G401.6 (cell line): Measurements from ENCODE around the gene GPR132.

Experiments used
- FAIRE-seq: peaks from 2 replicates; lab custom pipeline; 2012; peaks lifted over from hg19 to GRCh38; lab: Jason Lieb, UNC

GPR132 gene

DNA sequence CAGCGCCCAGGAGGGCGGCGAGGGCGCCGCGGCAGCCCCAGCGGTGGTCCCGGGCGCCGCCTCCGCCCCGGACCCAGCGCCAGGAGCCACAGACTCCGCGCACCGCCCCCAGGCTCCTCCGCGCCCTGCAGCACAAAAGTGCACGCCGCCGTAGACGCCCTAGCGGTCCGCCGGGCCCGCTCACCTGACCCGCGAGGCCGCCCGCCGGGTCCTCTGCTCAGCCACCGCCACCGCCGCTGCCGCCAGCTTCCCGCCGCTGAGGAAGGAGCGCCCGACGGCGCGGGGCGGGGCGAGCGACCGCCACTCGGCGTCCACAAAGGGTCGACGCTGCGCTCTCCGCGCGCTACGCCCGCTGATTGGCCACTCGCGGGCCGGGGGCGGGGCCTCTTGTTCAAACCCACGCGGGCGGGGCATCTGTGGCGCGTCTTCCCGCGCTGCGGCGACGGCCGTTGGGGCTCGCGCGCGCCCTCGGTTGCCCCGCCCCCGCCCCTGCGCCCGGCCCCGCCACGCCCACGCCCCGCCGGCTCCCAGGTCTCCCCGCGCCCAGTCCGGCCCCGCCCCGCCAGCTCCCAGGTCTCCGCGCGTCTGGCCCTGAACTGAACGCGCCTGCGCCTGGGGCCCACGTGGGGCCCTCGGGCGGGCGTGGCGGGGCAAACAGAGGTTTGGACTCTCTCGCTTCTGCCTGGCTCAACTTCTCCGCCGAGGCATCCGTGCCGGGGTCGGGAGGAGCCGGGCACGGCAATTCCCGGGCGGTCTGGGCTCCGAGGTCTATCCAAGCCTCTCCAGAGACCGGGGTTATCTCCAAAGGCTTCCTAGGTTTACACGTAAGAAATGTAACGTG, 44.2 kb downstream of the GPR132 start, which contains the start of gene CDCA4:
CDCA4 (minus strand) TSS at position 269 of the 841 bp plus-strand sequence. CDS start 9,154 bp downstream, outside the sequence.
- FAIRE-seq: no peak

DNA sequence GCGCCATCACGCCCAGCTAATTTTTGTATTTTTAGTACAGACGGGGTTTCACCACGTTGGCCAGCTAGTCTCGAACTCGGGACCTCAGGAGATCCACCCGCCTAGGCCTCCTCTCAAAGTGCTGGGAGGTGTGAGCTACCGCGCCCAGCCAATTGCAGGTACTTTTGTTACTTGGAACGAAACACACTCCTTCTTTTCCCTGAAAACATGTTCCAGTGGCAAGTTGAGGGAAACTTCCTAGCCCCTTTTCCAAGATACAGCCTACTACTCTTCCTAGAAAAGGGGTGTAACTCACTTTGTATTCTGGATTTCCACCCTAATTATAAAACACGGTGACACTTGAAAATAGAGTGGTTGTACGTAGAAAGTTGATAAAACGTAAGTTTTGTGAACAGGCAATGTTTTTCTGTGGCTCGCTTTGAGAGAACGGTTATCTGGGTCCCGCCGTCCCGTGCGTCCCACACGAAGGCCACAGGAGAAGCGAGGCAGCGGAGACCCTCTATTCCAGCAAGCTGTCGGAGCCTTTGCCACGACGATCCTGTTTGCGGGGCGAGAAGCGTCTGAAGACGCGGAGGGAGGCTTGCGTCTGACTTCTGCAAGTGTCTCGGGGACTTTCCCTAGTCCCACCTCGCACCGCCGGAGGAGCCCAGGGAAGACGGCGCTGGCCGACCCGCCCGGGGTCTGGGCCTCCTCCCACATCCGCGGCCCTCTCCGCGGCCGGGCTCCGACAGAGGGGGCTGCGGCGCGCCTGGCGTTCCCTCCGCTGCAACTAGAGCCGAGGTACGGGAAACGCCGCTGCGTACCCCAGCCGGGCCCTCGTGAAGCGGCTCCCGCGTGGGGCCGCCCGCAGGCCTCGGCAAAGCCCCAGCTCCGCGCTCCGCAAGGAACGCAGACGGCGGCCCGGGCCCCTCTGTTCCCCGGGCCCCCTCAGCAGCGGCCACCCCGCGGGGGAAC, 45.1 kb downstream of the GPR132 start:
- no peak for FAIRE-seq

DNA sequence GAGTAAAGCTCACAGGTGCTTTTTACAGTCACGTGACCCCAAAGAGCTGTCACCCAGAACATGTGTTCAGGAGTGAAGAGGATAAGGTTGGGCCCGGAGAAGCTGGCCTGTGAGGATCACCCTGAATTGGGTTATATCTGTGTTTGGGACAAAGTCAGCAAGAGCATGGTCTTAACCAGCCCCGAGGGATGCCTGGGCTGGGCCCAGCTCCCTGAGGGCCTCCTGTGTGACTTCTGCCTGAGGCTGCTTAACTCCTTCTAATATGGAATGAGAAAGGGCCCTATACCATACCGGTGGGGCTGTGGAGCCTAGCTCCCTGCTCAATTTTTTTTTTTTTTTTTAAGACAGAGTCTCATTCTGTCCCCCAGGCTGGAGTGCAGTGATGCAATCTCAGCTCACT, 46.8 kb downstream of the GPR132 start:
- FAIRE-seq: no peak

DNA sequence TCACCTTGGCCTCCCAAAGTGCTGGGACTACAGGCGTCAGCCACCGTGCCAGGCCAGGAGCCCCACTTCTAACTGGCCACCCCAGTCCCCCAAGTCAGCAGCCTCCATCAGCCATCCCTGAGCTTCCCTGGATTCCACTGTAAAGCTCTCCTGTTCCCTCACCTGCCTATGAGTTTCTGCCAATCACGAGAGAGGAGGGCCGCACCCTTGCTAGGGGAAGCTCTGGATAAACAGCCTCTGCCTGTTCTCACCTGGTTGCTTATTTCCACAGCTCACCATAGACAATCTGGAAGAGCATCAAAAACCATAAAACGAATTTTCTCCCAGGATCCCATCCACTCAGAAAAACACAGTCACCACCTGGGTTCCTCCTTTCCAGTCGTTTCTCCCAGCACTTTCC, 49.3 kb downstream of the GPR132 start:
- FAIRE-seq: no peak

DNA sequence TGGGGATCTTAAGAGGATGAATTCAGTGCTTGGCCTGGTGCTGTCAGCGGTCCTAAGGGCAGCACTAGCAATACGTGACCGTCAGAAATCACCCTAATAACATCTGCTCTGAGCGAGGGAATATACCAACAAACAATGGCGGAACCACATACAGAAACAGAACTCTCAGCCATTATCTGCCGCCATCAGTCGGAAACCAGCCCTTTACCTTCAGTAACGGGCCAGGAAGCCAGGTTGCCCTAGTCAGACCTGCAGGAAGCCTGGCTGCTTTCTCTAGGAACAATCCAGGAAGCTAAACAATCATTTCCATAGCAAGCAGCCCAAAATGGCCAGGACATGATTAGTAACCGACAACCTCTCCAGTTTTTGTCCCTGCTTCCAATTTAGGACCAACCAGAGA, 50.0 kb downstream of the GPR132 start:
- FAIRE-seq: no peak

DNA sequence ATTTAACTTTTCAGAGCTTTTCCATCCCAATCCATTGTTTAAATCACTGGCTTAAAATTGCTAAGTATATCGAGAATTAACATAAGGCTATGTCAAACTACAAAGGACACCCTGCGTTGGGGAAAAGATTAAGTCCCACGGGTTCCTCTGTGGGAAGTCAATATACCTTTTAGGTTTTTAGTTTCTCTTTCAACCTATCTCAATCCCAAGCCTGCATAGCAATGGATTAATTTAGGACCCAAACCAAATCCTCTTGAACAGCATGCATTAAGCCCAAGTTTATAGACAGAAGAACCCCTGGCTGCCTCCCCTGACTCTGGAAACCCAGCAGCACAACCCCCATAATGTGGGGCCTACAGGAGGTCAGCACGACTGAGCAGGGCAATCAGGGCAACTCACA, 50.6 kb downstream of the GPR132 start:
- no peak for FAIRE-seq

DNA sequence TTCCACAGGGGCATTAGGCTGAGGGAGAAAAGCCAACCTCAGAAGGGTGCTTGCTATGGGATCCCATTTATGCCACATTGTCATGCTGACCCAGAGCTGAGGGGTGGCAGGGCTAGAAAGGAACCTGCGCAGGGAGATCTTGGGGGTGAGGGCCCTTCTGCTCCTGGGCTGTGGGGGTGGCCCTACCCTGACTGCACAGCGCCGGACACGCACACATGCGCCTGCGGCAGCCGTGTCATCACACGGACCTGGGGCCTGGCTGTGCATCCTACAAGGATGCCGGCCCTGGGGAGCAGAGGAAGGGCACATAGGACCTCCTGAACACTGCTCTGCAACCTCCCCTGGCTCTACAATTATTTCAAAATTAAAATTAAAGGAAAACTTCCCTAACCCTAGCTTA, 51.2 kb downstream of the GPR132 start:
- no peak for FAIRE-seq

DNA sequence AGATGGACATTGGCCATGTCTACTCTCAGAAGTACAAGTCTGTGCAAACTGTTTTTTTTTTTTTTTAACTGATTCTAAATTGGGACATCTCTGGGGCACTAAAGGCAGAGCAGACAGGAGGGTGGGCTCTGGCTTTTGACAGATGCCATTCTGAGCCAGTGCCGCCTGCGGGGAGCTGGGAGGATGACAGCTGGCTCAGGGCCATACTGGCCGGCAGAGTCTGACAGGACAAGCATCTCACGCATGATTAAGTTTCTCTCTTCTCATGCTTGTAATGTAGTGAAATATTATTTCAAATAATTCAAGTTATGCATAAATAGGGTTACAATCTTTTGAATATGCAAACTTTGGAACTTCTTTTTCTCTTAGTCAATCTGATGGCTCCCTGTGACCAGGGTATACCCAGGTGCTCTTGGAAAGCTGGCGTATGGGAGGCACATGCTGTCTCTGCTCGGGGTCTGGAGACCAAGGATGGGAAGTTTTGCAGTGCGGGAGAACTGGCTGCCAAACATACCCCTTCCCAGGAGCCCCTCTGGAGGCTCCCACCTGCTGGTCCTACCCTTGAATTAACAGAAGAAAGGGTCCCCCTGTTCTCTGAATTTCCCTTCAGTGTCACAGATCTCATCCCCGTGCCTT, 52.0 kb downstream of the GPR132 start:
- FAIRE-seq: no peak

DNA sequence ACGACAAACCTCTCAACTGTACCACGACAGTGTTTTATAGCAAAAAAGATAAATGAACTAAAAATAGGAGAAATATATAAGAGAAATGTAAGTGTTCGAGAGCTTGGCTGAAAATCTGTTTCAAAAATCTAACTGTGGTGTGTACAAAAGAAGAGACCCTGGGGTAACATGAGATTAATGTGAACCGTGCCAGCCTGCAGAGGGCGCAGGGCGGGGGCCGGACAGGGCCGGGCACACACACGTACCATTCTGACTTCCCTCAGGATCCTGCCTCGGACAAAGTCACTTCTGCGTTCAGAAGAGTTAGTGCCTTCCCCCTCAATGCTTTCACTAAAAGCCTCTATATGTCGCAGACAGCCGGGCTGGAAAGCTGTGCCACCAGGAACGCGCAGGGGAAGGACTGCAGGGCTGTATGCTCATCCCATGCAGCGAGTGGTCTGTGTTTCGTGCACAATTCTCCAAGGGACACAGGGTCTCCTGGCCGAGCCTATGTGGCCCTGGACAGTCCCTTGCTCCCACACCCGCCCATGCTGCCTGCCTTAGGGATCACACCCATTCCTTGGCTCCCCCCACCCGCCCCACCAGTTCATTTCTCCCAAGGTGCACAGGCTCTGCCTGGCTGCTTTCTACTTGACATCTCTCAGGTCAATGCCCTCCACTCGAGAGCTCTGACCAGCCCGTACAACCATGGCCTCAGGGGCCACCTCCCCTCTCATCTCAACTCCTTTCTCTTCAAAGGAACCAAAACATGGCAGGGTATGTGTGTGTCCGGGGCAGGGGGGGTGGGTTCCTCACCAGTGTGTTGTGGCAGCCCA, 52.9 kb downstream of the GPR132 start:
- FAIRE-seq: peak; percentile 31

DNA sequence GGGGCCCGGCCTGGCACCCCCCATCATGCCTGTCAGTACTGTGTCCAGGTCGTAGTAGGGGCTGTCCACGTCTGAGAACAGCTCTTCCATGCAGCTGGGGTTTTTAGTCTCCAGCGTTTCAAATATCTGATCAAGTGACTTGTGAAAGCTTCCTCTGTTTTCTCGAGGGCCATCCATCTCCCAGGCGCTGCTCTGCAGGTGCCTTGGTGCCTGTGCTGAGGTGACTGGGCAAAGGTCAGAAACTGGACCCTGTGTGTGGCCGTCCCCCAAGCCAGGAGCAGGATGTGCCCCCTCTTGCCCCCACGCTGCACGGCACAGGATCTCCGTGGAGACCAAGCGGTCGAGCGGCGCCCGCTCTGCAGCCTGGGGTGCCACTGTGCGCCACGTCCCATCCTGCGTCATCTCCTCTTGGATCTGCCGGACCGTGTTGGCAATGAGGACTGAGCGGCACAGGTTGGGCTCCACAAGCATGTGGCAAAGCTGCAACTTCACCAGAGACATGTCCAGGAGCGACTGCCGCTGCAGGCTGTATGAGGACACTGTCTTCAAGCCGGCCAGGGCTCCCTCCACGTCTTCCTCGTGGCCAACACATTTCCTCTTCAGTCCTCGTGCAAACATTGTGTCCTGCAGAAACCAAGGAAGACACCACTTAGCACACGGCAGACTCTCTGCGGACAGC, 53.8 kb downstream of the GPR132 start:
- FAIRE-seq: no peak

DNA sequence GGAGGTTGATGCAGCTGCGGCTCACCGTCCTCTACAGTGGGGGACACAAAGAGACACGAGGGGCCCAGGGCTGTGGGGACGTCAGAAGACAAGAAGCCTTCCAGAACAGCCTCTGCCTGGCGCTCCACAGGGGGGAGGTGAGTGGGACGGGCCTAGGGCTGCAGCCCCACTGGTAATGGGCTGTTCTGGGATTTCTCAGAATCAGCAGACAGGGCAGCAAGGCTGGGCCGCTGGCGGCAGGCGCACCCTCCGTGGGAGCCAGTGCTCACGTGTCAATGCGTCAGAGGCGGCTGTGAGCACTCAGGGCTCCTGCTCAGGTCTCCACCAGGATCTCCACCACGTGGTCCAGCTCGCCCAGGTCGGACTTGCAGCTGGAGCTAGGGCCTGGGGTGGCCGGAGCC, 54.3 kb downstream of the GPR132 start:
- no peak for FAIRE-seq

DNA sequence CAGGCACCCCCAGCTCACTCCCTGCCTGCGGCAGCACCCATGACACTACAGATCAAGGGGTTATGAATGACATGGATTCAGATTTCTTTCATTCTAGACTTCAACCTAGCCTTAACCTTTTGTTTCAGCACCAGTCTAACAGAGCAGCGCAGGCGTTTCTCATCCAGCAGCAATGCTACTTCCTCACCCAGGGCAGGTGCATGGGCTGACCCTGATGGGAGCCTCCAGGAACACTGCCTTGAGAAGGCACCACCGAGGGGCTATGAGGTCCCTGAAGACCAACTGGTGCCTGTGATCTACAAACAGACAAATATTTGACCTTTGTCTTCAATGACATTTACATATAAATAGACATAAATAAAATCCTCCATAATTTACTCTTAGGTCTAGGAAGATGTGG, 55.1 kb downstream of the GPR132 start:
- no peak for FAIRE-seq

DNA sequence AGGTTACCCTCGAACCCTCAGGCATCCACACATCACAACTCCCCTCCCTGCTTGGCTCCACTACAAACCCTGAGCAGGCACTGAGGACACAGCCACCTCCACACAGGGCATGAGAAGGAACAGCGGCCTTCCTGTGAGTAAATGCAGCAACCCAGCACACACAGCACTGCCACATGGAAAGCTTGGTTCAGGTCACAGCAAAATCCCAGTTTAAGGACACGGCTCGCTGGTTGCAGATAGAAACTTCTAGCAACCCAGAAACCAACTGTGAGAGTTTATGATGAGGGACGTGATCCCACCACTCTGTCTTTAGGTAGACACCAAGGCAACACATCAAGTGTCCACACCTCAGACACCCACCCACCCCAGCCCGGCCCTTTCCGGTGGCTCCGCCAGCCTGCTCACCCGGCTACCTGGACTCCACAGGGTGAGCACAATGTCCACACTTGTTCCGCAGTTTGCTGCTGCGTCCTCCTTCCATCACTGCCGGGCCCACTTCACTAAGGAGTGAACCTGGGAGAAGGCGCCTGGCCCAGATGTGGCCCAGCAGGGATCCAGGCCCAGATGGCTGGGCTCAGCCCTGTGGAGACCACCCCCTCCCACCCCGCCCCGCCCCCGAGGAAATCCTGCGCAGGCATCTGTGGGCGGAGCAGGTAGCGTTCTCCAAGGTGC, 57.5 kb downstream of the GPR132 start:
- FAIRE-seq: no peak

DNA sequence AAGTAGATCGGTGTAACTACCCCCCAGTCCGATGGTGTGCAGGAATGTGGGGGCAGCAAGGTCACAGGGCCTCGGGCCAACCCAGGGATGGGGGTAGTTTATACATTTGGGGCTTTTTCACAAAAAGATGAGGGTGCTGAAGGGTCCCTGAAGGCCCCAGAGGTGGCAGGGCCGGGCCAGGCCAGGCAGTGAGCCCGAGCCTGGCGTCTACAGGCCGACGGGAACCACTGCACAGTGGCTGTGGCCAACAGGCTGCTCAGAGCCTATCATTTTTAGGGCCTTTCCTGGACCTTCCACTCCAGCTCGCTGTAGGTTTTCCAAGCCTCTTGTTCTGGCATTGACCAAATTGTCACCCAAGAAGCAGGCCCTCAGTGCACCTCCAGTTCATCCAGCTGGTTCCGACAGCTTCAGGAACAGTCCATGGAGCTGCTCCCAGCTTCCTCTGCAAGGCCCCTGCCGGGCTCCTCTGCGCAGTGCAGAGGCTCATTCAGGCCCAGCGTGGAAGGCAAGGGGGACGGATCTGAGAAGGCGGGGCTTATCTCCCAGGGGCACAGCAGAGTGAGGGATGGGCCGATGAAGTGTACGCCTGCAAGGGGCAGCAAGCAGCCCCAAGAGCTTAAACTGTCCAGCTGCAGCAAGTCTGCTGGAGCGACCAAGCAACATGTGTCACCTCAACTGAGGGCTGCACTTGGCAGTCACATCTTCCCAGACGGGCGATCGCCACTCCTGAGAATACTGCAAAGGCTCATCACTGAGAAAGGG, 58.2 kb downstream of the GPR132 start:
- FAIRE-seq: no peak

DNA sequence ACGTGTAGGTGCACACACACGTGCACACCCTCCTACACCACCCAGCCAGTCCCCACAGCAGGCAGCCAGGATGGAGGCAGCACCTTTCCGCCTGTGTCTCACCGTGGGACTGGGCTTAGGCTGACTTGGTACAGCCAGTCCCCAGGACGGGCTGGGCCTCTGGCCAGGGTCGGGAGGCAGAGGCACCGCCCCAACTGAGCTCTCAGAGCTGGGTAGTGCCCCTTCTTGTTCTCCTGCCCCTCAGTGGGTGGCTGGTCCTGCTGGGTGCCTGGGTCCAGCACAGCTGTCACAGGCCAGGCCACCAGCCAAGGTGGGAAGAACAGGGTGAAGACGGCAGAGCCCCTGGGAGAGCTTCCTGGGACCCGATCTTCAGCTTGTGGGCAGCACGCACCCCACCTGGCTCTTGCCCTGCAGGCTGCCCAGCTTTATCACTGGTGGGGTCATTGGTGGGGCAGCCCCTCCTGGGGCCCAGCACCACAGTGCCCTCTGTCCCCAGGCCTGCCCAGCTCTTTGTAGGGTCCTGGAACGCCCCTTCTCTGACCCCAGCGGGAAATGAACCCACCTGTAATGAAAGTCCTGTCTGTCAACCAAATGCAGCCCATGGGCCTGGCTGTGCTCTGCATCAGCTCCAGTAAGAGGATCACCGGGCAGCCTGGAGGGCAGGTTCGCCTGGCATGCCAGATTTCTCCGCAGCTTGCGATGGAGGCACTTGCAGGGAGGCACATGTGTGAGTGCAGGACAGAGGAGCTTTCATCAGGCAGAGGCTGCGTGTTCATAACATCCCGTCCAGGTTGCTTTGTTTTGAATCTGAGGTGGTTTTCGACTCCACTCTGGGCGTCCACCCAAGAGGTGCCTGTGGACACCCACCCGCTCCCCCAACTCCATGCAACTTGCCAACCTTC, 59.0 kb downstream of the GPR132 start:
- no peak for FAIRE-seq

DNA sequence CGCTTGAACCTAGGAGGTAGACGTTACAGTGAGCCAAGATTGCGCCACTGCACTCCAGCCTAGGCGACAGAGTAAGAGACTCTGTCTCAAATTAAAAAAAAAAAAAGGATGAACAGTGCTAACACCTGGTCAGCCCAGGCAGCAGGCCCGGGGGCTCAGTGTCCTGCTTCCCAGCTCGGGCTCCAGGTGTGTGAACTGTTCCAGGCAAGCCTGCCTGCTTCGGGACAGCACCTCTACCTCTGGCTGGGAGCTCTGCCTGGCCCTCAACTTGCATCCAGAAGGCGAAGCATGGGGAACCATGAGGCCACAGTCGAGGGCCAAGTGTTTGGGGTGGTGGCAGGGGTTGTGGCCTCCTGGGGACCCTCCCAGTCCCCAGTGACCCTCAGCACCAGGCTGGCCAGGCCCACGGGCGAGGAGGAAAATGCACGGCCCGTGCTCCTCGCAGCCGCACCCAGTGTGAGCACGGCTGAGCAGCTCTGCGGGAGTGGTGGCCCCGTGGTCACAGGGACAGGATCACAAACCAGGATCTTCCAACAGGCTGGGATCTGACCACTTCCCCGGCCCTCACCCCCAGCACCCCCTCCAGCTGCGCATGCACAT, 59.8 kb downstream of the GPR132 start:
- no peak for FAIRE-seq
